MM.1S (cell line): ENCODE measurements around the gene MYO1G.

ENCODE experiments used
- DNase-seq: peaks from one replicate; pipeline ENCODE4 v3.0.0-alpha.2; 2015
- H2AFZ ChIP-seq: fragments of 300-600 bp; sonication (generic); 2 replicates; pipeline ENCODE4 v1.6.0; 2016; ENCODE audit warnings: antibody characterized with exemption, low read length
- H3F3A ChIP-seq: fragments of 300-600 bp; sonication (generic); 2 replicates; pipeline ENCODE4 v1.6.1; 2016; ENCODE audit warnings: mild to moderate bottlenecking, antibody characterized with exemption, low read length, moderate library complexity, mixed read lengths; ENCODE audit not compliant: insufficient read depth
- H3K27ac ChIP-seq: fragments of 300-600 bp; sonication (generic); 2 replicates; pipeline ENCODE4 v1.5.1; 2016; ENCODE audit warnings: mild to moderate bottlenecking, low read length
- H3K27me3 ChIP-seq: fragments of 300-600 bp; sonication (generic); replicated peaks from 2 replicates; pipeline ENCODE4 v1.6.0; 2016; ENCODE audit warnings: low read length; ENCODE audit not compliant: insufficient read depth
- H3K36me3 ChIP-seq: fragments of 300-600 bp; sonication (generic); replicated peaks from 2 replicates; pipeline ENCODE4 v1.6.1; 2016; ENCODE audit warnings: mild to moderate bottlenecking, low read length, mixed read lengths; ENCODE audit not compliant: insufficient read depth
- H3K4me1 ChIP-seq: fragments of 300-600 bp; sonication (generic); 2 replicates; pipeline ENCODE4 v1.6.1; 2016; ENCODE audit warnings: low read length, mixed read lengths
- H3K4me2 ChIP-seq: fragments of 300-600 bp; sonication (generic); 2 replicates; pipeline ENCODE4 v1.6.0; 2016; ENCODE audit warnings: low read depth, low read length
- H3K4me3 ChIP-seq: fragments of 300-600 bp; sonication (generic); 2 replicates; pipeline ENCODE4 v1.5.1; 2016; ENCODE audit warnings: low read length, mixed read lengths
- H3K79me2 ChIP-seq: fragments of 300-600 bp; sonication (generic); 2 replicates; pipeline ENCODE4 v1.6.1; 2016; ENCODE audit warnings: mixed run types, low read length, mixed read lengths
- H3K9ac ChIP-seq: fragments of 300-600 bp; sonication (generic); 2 replicates; pipeline ENCODE4 v1.6.1; 2016; ENCODE audit warnings: low read length, mixed read lengths
- H3K9me2 ChIP-seq: fragments of 300-600 bp; sonication (generic); replicated peaks from 2 replicates; pipeline ENCODE4 v1.6.1; 2016; ENCODE audit warnings: mild to moderate bottlenecking, low read length, mixed read lengths; ENCODE audit not compliant: insufficient read depth
- H3K9me3 ChIP-seq: fragments of 300-600 bp; sonication (generic); replicated peaks from 2 replicates; pipeline ENCODE4 v1.6.1; 2016; ENCODE audit warnings: mild to moderate bottlenecking, low read length, mixed read lengths; ENCODE audit not compliant: insufficient read depth
- H4K20me1 ChIP-seq: fragments of 300-600 bp; sonication (generic); 2 replicates; pipeline ENCODE4 v1.6.1; 2016; ENCODE audit warnings: mild to moderate bottlenecking, low read length, moderate library complexity, mixed read lengths; ENCODE audit not compliant: insufficient read depth
- CTCF ChIP-seq: fragments of 300-600 bp; sonication (generic); IDR thresholded peaks from 2 replicates; pipeline ENCODE4 v1.5.1; 2016; ENCODE audit warnings: antibody characterized with exemption, low read length, mixed read lengths
- EZH2 ChIP-seq: fragments of 300-600 bp; sonication (generic); optimal IDR thresholded peaks from 2 replicates; pipeline ENCODE3; 2017; ENCODE audit warnings: low read depth, mild to moderate bottlenecking, antibody characterized with exemption, low read length, mixed read lengths
- EZH2phosphoT487 ChIP-seq: fragments of 300-600 bp; sonication (generic); IDR thresholded peaks from 2 replicates; pipeline ENCODE4 v1.6.1; 2018; ENCODE audit warnings: antibody characterized with exemption, low read length

The MYO1G gene

DNA sequence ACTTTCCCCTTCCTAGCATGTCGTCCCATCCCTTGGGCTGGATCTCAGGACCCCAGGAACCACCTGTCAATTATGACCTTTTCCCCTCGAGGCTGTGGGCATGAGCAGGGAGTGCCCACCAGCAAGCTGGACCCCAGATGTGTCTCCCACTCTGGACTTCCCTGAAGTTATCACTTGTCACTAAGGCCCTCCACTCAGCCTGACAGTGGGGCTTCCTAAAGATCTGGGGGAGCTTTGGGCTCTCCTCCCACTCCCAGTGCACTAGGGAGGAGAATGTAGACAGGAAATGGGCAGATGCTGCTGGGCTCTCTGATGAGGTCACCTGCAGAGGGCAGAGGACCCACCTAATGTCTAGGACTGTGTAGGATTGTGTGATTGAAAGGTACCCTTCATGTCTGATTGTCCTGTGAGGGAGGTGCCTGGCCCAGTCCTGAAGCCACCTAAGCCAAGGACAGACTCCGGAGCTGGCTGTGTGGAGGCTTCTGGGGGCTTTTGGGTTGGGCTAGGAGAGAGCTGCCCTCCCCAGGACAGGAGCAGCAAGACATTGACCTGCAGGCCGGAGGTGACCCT, 18.7 kb downstream of the MYO1G start:
- Histone ChIP-seq H3K36me3 (no peaks in the 10 kb centered on the region), H3K4me3 (no peak overlapping the region), H3K9ac (no peak overlapping the region), H3K27me3 (no peaks in the 10 kb centered on the region), H3F3A (peaks cover 11% of the 10 kb centered on the region), H3K4me2 (no peak overlapping the region), H3K9me2 (no peaks in the 10 kb centered on the region), H3K9me3 (no peaks in the 10 kb centered on the region), H3K79me2 (no peaks in the 10 kb centered on the region), H3K4me1 (peaks cover 20% of the 10 kb centered on the region), H4K20me1 (no peaks in the 10 kb centered on the region), H2AFZ (no peak overlapping the region), H3K27ac (no peak overlapping the region)
- TF ChIP-seq EZH2: no peak
- no peak for TF ChIP-seq CTCF
- no peak for TF ChIP-seq EZH2phosphoT487
- no peak for DNase-seq

DNA sequence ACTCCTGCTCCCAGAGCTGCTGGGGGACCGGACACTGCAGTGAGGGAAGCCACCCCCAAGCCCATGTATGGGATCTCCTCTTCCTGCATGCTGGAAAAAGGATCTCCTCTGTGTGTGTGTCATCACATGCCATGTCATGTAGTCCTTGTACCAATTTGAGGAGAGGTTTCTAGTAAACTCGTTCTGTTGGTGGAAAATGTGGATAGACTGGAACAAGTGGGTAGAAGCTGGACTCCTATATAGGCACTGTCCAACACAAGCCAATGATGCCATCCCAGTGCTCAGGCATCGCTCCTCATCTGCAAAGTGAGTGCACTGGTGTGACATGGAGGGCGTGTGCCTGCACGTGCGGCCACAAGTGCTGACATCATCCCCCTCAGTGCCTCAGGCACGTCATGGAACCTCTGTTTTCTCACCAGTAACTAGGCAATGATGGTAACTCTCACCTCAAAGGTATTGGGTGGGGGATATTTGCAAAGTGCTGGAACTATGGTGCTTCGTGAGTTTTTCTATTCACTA, 19.3 kb downstream of the MYO1G start:
- H3K4me2 ChIP-seq: peak overlapping the region; percentile 76
- no peaks in the 10 kb centered on the region for H3K79me2 ChIP-seq
- H3K9ac ChIP-seq: no peak overlapping the region; the same call in 1 of the 2 replicates
- no peaks in the 10 kb centered on the region for H3K36me3 ChIP-seq
- no peak for DNase-seq
- no peaks in the 10 kb centered on the region for H3K9me3 ChIP-seq
- no peak overlapping the region for H2AFZ ChIP-seq
- H3K4me1 ChIP-seq: peaks cover 20% of the 10 kb centered on the region
- H4K20me1 ChIP-seq: no peaks in the 10 kb centered on the region
- peaks cover 11% of the 10 kb centered on the region for H3F3A ChIP-seq
- no peaks in the 10 kb centered on the region for H3K9me2 ChIP-seq
- TF ChIP-seq EZH2: no peak
- TF ChIP-seq EZH2phosphoT487: no peak
- no peak for TF ChIP-seq CTCF
- no peak overlapping the region for H3K27ac ChIP-seq
- H3K27me3 ChIP-seq: no peaks in the 10 kb centered on the region
- H3K4me3 ChIP-seq: peak overlapping the region; percentile 34

DNA sequence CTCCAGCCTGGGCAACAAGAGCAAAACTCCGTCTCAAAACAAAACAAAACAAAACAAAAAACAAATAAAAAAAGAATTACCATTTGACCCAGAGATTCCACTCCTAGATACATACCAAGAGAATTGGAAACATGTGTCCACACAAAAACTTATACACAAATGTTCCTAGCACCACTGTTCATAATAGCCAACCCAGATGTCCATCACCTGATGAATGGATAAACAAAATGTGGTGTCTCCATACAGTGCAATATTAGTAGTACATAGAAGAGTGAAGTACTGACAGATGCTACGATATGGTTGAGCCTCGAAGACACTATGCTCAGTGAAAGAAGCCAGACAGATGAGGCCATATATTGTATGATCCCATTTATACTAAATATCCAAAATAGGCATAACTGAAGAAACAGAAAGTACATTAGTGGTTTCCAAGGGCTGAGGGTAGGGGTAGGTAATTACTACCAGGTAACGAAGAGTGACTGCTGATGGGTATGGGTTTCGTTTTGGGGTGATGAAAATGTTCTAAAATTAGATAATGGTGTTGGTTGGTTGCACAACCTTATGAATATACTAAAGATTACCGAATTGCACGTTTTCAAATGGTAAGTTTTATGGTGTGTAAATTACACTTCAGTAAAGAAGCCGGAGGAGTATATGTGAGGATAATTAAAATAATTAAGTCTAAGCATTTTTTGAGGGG, 20.0 kb downstream of the MYO1G start:
- Histone ChIP-seq H3K9ac (no peak overlapping the region; the same call in 1 of the 2 replicates), H4K20me1 (no peaks in the 10 kb centered on the region), H3K4me3 (peak overlapping the region; percentile 34), H3K4me2 (peak overlapping the region; percentile 76), H3K27me3 (no peaks in the 10 kb centered on the region), H3F3A (peaks cover 11% of the 10 kb centered on the region), H3K36me3 (no peaks in the 10 kb centered on the region), H3K27ac (peak overlapping the region; percentile 4; the same call in 1 of the 2 replicates), H3K9me3 (no peaks in the 10 kb centered on the region), H3K9me2 (no peaks in the 10 kb centered on the region), H3K79me2 (no peaks in the 10 kb centered on the region), H3K4me1 (peaks cover 20% of the 10 kb centered on the region), H2AFZ (0 out of 2 replicates have a peak overlapping the region, but pooled peaks have one; percentile 2)
- peak; percentile 67 for DNase-seq
- no peak for TF ChIP-seq EZH2
- no peak for TF ChIP-seq EZH2phosphoT487
- no peak for TF ChIP-seq CTCF
